Fibroblast of the aortic adventitia (primary cell): ENCODE data around the gene CFAP91. TPM values are rescaled to one million over a fixed set of nuclear protein-coding genes. Genes with fewer than 3 reads are reported as not detected.
A peak's percentile ranks its signal among the peaks of the same experiment; 100 is the strongest.

ENCODE experiments used
- DNase-seq: peaks from one replicate; pipeline ENCODE4 v3.0.0-alpha.2; 2010; ENCODE audit warnings: low read depth
- H3K4me3 ChIP-seq: 2 replicates; pipeline ENCODE4 v1.5.1; 2011; ENCODE audit warnings: low read depth, mild to moderate bottlenecking, control low read depth, low read length, moderate library complexity
- total RNA-seq: library from RNA; depleted of rRNA; stranded (reverse); fragments of >200 nt; gene quantifications from 2 replicates; pipeline ENCODE4 v1.2.3, GENCODE V29; 2012; ENCODE audit warnings: low replicate concordance
- TF ChIP-seq, protein P1 (sequence below): IDR thresholded peaks from 2 replicates; pipeline ENCODE4 v1.5.1; 2011; ENCODE audit warnings: mild to moderate bottlenecking, low read length, control low read depth, inconsistent platforms; ENCODE audit not compliant: insufficient read depth

Gene CFAP91
- total RNA-seq, result 0.81 and 0.98 TPM in 2 replicates

DNA sequence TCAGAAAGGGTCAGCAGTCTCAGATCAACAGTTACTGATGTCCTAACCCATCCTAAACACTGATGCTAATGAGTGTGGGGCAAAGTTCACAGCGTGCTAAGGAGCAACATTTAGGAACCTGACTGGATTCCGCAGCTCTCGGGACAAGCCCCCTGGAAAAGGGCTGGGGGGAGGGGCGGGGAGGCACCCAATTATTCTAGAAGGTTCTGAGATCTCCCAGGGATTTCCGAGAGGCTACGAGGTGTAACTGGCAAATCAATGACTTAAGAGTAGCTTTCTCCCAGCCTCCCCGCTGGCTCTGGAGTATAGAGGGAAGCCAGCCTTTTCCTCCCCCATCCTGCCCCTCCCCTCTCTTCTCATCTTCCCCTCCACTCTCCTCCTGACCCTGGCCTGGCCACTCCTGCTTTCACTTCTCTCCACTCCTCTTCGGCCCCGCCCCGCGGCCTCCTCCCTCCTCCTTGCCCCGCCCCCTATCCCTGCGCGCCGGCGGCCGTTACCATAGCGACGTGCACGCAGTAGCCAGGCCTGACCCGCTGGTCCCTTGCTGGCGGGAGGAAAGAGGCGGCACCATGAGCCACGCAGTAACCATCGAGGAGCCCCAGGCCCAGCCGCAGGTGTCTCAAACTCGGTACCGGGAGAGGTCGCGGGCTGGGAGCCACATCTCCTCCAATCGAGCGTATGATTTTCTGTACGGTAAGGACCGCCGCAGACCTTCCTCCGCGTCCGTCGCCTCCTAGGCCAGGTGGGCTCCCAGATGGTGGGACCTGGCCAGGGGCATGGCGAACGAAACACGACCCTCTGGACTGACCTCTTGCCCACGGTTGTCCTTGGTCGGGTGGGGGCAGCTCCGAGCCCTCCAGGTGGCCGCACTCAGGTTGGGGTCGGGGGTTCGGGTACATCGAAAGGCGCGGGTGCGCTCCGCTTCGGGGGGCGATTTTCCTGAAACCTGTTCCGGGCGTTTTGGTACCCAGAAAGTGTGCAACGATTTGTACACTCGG lies at the start of gene CFAP91:
CFAP91 (plus strand) TSS at position 493 of the 998 bp plus-strand sequence; CDS start at position 570, 77 bp downstream.
- peak within 1 kb of the TSS; percentile 67 for H3K4me3 ChIP-seq
- TF ChIP-seq, protein P1, sequence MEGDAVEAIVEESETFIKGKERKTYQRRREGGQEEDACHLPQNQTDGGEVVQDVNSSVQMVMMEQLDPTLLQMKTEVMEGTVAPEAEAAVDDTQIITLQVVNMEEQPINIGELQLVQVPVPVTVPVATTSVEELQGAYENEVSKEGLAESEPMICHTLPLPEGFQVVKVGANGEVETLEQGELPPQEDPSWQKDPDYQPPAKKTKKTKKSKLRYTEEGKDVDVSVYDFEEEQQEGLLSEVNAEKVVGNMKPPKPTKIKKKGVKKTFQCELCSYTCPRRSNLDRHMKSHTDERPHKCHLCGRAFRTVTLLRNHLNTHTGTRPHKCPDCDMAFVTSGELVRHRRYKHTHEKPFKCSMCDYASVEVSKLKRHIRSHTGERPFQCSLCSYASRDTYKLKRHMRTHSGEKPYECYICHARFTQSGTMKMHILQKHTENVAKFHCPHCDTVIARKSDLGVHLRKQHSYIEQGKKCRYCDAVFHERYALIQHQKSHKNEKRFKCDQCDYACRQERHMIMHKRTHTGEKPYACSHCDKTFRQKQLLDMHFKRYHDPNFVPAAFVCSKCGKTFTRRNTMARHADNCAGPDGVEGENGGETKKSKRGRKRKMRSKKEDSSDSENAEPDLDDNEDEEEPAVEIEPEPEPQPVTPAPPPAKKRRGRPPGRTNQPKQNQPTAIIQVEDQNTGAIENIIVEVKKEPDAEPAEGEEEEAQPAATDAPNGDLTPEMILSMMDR, result no peak
- DNase-seq, result peak; percentile 86

DNA sequence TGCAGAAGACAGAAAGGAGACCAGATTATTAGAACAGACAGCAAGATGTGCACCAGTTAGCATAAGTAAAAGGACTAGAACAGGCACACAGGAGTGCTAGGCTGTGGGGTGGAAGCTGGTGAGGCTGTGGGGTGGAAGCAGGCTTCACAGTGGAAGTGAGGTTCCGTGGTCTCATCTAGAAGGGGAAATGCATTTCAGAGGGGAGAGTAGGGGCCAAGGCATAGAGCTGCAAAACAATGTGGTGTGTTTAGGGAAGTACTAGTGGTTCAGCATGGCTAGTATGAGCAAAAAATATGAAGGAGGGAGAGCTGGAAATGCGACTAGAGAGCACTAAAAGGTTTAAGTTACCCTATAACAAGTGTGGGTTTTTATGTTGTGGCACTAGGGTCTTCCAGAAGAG lies 48.9 kb upstream of the CFAP91 start:
- TF ChIP-seq, protein P1, result no peak
- no peak for DNase-seq
- no peak overlapping the region for H3K4me3 ChIP-seq

DNA sequence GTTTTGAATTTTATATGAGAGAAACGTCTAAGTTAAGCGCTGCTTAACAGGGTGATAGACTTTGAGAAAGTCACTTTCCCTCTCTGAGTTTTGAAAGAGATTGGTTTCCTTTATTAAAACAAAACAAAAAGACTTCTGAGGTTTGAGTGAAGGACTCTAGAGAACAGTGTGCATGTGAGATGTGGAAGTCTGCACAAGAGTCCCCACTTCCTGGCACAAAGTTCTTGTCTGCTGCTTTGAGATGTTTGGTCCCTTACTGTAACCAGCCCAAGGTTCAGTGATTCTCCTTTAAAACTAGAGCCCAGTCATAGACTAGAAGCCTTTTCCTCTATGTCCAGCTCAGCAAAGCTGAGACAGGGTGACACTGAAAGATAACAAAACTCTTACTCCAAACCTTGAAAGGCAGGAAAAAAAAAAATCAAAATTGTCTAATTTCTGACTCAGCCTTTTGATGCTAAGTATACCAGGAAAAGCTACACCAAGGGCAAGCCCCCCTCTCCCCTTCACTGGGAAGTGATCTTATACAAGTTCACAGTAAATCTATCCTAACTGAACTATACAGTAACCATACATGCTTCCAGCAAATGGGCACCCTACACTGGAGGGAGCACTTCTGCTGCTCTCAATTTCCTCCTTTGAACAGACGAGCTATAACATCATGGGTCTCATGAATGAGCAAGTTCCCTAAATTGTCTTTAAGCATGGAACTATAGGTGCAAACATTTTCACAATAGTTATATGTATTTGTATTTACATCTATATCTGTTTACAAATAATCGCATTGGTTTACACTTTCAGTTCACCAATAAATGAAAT lies 44.7 kb upstream of the CFAP91 start:
- TF ChIP-seq, protein P1, result no peak
- DNase-seq, result no peak
- no peak overlapping the region for H3K4me3 ChIP-seq

DNA sequence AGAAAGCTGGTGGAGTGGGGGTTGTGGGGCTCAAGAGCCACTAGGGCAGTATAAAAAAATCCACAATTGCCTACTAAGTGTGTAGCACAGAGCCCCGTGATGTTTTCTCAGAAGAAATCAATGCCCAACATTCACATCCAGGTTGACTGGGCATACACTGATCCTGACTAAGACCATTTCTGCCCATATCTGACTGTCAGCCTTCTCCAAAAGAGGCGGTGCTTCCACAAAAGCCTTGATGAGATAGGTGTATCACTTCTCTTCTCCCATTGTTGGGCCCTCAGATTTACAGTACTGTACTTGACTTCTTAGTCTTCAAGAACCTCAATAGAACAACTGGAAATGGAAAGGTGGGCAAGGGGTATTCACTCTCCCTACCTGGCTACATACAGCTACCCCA lies 43.8 kb upstream of the CFAP91 start:
- TF ChIP-seq, protein P1, result no peak
- no peak overlapping the region for H3K4me3 ChIP-seq
- DNase-seq, result no peak

DNA sequence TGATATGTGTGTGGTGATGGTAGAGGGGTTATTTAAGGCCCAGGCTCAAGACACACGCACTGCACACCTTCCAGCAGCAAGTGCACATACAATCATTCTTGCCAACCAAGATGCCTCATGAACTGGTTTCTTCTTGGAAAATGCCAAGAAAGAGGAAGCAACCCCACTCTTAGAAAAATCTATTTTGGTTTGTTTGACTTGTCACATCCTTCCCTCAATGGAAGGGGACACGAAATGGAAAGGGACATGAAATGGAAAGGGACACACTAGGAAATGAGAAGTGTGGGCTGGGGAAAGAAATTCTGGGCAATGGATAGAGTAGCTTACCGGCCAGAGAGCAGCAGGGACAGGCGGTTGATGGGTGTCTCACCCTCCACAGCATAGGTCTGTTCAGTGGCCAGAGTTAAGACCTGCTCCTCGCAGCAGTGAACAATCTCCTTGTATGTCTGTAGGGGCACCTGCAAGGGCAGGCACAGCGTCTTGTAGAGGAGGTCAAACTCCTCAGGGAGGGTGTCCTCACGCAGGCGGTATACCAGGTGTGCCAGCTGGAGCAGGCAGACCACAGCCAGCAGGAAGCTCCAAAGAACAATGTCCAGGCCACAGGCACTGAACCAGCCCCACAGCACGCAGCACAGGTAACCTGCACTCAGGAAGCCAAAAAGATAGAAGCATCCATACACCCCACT lies 43.1 kb upstream of the CFAP91 start:
- TF ChIP-seq, protein P1, result no peak
- DNase-seq, result no peak
- H3K4me3 ChIP-seq, result no peak overlapping the region
